DOHH2 (cell line): ENCODE results near the gene TPX2.

Experiments used
- EZH2phosphoT487 ChIP-seq: fragments of 200-600 bp; sonication (generic); IDR thresholded peaks from 2 replicates; pipeline ENCODE4 v1.6.1; 2017; ENCODE audit warnings: borderline replicate concordance, mild to moderate bottlenecking, antibody characterized with exemption, low read length, moderate library complexity, mixed read lengths
- TF ChIP-seq, protein P1 (sequence below): fragments of 200-600 bp; sonication (generic); IDR thresholded peaks from one replicate; pipeline ENCODE4 v1.5.1; 2014; ENCODE audit warnings: antibody characterized with exemption, mild to moderate bottlenecking, low read depth, low read length; ENCODE audit not compliant: poor library complexity, severe bottlenecking

DNA sequence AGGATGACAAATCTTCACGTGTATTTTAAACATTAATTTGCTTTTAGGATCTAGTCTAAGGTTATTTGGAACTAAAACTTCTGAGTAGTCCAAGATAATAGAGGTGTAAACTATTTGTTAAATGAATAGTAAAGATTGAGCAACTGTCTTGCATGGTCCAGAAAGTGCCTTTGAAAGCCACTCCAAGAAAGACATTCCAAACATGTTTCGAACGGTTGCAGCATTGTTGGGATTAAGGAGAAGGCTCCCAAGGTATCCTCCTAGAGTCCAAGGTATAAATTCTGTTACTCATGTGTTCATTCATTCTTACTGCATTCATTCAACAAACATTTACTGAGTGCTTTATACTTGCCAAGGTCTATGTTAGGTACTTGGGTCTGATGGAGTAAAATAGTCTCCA is 51.3 kb downstream of the TPX2 start:
- TF ChIP-seq, protein P1, sequence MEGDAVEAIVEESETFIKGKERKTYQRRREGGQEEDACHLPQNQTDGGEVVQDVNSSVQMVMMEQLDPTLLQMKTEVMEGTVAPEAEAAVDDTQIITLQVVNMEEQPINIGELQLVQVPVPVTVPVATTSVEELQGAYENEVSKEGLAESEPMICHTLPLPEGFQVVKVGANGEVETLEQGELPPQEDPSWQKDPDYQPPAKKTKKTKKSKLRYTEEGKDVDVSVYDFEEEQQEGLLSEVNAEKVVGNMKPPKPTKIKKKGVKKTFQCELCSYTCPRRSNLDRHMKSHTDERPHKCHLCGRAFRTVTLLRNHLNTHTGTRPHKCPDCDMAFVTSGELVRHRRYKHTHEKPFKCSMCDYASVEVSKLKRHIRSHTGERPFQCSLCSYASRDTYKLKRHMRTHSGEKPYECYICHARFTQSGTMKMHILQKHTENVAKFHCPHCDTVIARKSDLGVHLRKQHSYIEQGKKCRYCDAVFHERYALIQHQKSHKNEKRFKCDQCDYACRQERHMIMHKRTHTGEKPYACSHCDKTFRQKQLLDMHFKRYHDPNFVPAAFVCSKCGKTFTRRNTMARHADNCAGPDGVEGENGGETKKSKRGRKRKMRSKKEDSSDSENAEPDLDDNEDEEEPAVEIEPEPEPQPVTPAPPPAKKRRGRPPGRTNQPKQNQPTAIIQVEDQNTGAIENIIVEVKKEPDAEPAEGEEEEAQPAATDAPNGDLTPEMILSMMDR, result no peak
- no peak for TF ChIP-seq EZH2phosphoT487
